LHCN-M2 (cell line): Measurements from ENCODE around the gene FAM184B. TPM values are rescaled to one million over a fixed set of nuclear protein-coding genes. Genes with fewer than 3 reads are reported as not detected.

ENCODE experiments used
- DNase-seq: peaks from one replicate; pipeline ENCODE4 v3.0.0-alpha.2; 2012; ENCODE audit warnings: low read depth
- polyA plus RNA-seq: library from polyadenylated mRNA; unstranded; fragments of >200 nt; gene quantifications from one replicate; pipeline ENCODE4 v1.2.1, GENCODE V29; 2012; ENCODE audit warnings: missing spikeins
- total RNA-seq: library from RNA; depleted of rRNA; stranded (reverse); fragments of >200 nt; gene quantifications from 2 replicates; pipeline ENCODE4 v1.2.3, GENCODE V29; 2014; rRNA removed

FAM184B gene
- not detected in 2 replicates for total RNA-seq
- not detected for polyA plus RNA-seq

- no peak for DNase-seq
Observed at GRCh38 chr4:17781300-17782287, at the start of gene FAM184B. TSS of gene FAM184B (minus strand) at chr4:17781621. CDS start at chr4:17781299, 322 bp downstream.

- no peak for DNase-seq
Observed at GRCh38 chr4:17823871-17824669, 42.6 kb upstream of the FAM184B start.

GRCh38 chr4:17817027-17817426 lies 35.6 kb upstream of the FAM184B start:
- peak; percentile 66 for DNase-seq

- DNase-seq = no peak
Observed at GRCh38 chr4:17816142-17816541, 34.7 kb upstream of the FAM184B start.

- DNase-seq = peak; percentile 57
Observed at GRCh38 chr4:17814140-17814539, 32.7 kb upstream of the FAM184B start.

GRCh38 chr4:17812801-17813200 lies 31.4 kb upstream of the FAM184B start:
- DNase-seq = no peak

GRCh38 chr4:17812125-17812524 lies 30.7 kb upstream of the FAM184B start:
- DNase-seq = no peak

GRCh38 chr4:17811078-17811603 lies 29.7 kb upstream of the FAM184B start:
- peak; percentile 27 for DNase-seq

- DNase-seq = peak; percentile 99
Observed at GRCh38 chr4:17810260-17811077, 29.0 kb upstream of the FAM184B start, which contains the start of the genes DCAF16 and NCAPG. TSS of gene DCAF16 (minus strand) at chr4:17810757. CDS start at chr4:17804141, 6,616 bp downstream. TSS of gene NCAPG (plus strand) at chr4:17810979. CDS start at chr4:17811078, 99 bp downstream.

GRCh38 chr4:17809667-17810066 lies 28.2 kb upstream of the FAM184B start:
- no peak for DNase-seq

- no peak for DNase-seq
Observed at GRCh38 chr4:17807446-17807845, 26.0 kb upstream of the FAM184B start.

GRCh38 chr4:17805580-17806155 lies 24.2 kb upstream of the FAM184B start:
- DNase-seq = no peak

GRCh38 chr4:17797808-17798207 lies 16.4 kb upstream of the FAM184B start:
- DNase-seq = no peak

- DNase-seq = no peak
Observed at GRCh38 chr4:17794730-17795129, 13.3 kb upstream of the FAM184B start.

GRCh38 chr4:17788956-17789355 lies 7.5 kb upstream of the FAM184B start:
- no peak for DNase-seq

GRCh38 chr4:17787315-17787714 lies 5.9 kb upstream of the FAM184B start:
- DNase-seq = peak; percentile 49

- DNase-seq = no peak
Observed at GRCh38 chr4:17786567-17786966, 5.1 kb upstream of the FAM184B start.

GRCh38 chr4:17785858-17786257 lies 4.4 kb upstream of the FAM184B start:
- no peak for DNase-seq

GRCh38 chr4:17780501-17781299 lies 721 bp downstream of the FAM184B start:
- no peak for DNase-seq

- no peak for DNase-seq
Observed at GRCh38 chr4:17778431-17778830, 3.0 kb downstream of the FAM184B start.
